HepG2 (cell line): ENCODE measurements around the gene TLDC2. TPM values are rescaled to one million over a fixed set of nuclear protein-coding genes. Genes with fewer than 3 reads are reported as not detected.

ENCODE experiments used
- CHD2 ChIP-seq: IDR thresholded peaks from 2 replicates; pipeline ENCODE4 v1.6.1; 2011; ENCODE audit warnings: low read depth, low read length, improper control_type of control experiment
- JUND ChIP-seq: sonication (generic); formaldehyde crosslinking; IDR thresholded peaks from 2 replicates; pipeline ENCODE4 v1.8.0; 2022; ENCODE audit warnings: mild to moderate bottlenecking, missing genetic modification reagents
- MTF1 ChIP-seq: sonication (generic); formaldehyde crosslinking; IDR thresholded peaks from 2 replicates; pipeline ENCODE4 v1.5.0; 2020; ENCODE audit warnings: missing genetic modification reagents
- NBN ChIP-seq: fragments of 450-650 bp; conservative IDR thresholded peaks from 2 replicates; pipeline ENCODE4 v1.6.1; 2017
- NPAS2 ChIP-seq: sonication (generic); formaldehyde crosslinking; IDR thresholded peaks from 2 replicates; pipeline ENCODE4 v1.8.0; 2022; ENCODE audit warnings: mild to moderate bottlenecking, missing genetic modification reagents, borderline replicate concordance
- TFE3 ChIP-seq: IDR thresholded peaks from 2 replicates; pipeline ENCODE4 v1.6.1; 2016
- TSC22D2 ChIP-seq: sonication (generic); formaldehyde crosslinking; IDR thresholded peaks from 2 replicates; pipeline ENCODE4 v1.5.1; 2020; ENCODE audit warnings: missing genetic modification reagents, mild to moderate bottlenecking, borderline replicate concordance
- ZFP36 ChIP-seq: fragments of 150-350 bp; IDR thresholded peaks from 2 replicates; pipeline ENCODE4 v1.6.1; 2018; ENCODE audit warnings: borderline replicate concordance, low read length, low read depth; ENCODE audit not compliant: partially characterized antibody
- ZHX1 ChIP-seq: sonication (generic); formaldehyde crosslinking; IDR thresholded peaks from 2 replicates; pipeline ENCODE4 v1.8.1; 2022; ENCODE audit warnings: low read depth, mild to moderate bottlenecking, missing genetic modification reagents
- ZKSCAN5 ChIP-seq: sonication (generic); formaldehyde crosslinking; IDR thresholded peaks from 2 replicates; pipeline ENCODE4 v1.5.1; 2020; ENCODE audit warnings: mild to moderate bottlenecking, missing genetic modification reagents
- ZNF441 ChIP-seq: sonication (generic); formaldehyde crosslinking; IDR thresholded peaks from 2 replicates; pipeline ENCODE4 v1.7.0; 2021; ENCODE audit warnings: missing genetic modification reagents, borderline replicate concordance
- ZNF850 ChIP-seq: sonication (generic); formaldehyde crosslinking; conservative IDR thresholded peaks from 2 replicates; pipeline ENCODE4 v1.9.0; 2021; ENCODE audit warnings: mild to moderate bottlenecking, missing genetic modification reagents
- polyA plus RNA-seq, 8 experiments: library from polyadenylated mRNA; depleted of rRNA in 3 of 8; stranded (reverse) in 7 of 8; unstranded in 1 of 8; fragments of >200 nt; fragmentation: Illumina TruSeq in 4 of 8; extraction: Trizol in 4 of 8; gene quantifications; 2 replicates each; pipeline versions ENCODE4 v1.2.1 to v1.2.3, GENCODE V29; 2011 to 2016; ENCODE audit warnings: low read depth in 4 of 8, missing spikeins in 1 of 8, mixed read lengths in 1 of 8; ENCODE audit not compliant: insufficient read depth in 1 of 8
- total RNA-seq, 5 experiments: library from RNA; depleted of rRNA; stranded (reverse); fragments of >200 nt; fragmentation: Illumina TruSeq; extraction: Trizol; gene quantifications; 2 replicates each; pipeline ENCODE4 v1.2.3, GENCODE V29; 2016; ENCODE audit warnings: low read depth in 1 of 5
- TF ChIP-seq, protein P1 (sequence below): sonication (generic); formaldehyde crosslinking; IDR thresholded peaks from 2 replicates; pipeline ENCODE4 v1.4.0; 2020; ENCODE audit warnings: mild to moderate bottlenecking, missing genetic modification reagents, borderline replicate concordance
- TF ChIP-seq, protein P2 (sequence below): sonication (generic); formaldehyde crosslinking; IDR thresholded peaks from 2 replicates; pipeline ENCODE4 v1.5.1; 2020; ENCODE audit warnings: mild to moderate bottlenecking, missing genetic modification reagents, moderate library complexity
- TF ChIP-seq, protein P3 (sequence below): sonication (generic); formaldehyde crosslinking; IDR thresholded peaks from 2 replicates; pipeline ENCODE4 v1.4.0; 2020; ENCODE audit warnings: mild to moderate bottlenecking, missing genetic modification reagents

TLDC2 gene
- total and polyA plus RNA-seq, 2 of the 13 experiments (the other 11 are each of a cell fraction or from before 2014, with no cell fraction given), result 1.5 to 1.6 TPM

DNA sequence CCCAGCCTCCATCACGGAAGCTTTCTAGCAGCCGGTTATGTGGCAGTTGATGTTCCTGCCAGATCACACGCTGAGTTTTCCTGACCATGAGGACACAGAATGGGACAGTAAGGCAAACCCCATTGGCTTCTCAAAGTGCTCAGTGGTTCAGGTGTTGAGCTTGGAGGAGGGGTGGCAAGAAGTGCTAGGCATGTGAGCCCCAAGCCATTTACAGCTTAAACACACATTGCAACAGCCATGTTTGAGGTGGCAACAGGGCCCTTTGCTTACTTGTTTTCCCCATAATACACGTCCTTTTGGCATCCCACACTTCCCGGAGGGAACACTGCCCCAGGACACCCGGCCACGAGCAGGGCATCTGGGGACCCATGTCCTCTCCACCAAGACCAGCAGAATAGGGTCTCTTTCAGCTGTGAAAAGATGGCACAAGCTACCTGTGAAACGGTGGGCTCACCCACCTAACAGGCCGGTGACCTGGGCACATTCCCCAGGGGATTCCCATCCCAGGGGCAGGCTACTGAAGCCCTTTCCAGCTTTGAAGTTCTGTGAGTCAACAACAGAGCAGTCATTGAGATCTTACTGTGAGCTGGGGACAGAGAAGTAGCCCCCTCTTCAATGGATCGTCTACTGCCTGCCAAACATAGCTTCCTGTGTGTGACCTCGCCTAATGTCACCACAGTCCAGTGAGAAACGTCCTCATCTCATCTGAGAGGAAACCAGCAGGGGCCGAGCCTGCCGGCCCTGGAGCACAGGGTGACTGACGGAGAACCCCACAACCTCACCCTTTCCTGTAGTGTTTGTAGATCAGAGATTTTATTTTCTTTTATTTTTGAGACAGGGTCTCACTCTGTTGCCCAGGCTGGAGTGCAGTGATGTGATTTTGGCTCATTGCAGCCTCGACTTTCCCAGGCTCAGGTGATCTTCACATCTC, 4.0 kb upstream of the TLDC2 start (continued):
- peak; percentile 35; the same call in 1 of the 2 replicates for TF ChIP-seq ZNF441
- no peak for TF ChIP-seq MTF1
- no peak for TF ChIP-seq NBN
- TF ChIP-seq TSC22D2 (CRISPR knock-in tag), result 0 out of 2 replicates have a peak, but pooled peaks have one; percentile 18
- TF ChIP-seq CHD2, result no peak
- TF ChIP-seq TFE3 (CRISPR knock-in tag), result no peak
- TF ChIP-seq, protein P1, sequence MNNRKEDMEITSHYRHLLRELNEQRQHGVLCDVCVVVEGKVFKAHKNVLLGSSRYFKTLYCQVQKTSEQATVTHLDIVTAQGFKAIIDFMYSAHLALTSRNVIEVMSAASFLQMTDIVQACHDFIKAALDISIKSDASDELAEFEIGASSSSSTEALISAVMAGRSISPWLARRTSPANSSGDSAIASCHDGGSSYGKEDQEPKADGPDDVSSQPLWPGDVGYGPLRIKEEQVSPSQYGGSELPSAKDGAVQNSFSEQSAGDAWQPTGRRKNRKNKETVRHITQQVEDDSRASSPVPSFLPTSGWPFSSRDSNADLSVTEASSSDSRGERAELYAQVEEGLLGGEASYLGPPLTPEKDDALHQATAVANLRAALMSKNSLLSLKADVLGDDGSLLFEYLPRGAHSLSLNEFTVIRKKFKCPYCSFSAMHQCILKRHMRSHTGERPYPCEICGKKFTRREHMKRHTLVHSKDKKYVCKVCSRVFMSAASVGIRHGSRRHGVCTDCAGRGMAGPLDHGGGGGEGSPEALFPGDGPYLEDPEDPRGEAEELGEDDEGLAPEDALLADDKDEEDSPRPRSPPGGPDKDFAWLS (CRISPR knock-in tag), result 0 out of 2 replicates have a peak, but pooled peaks have one; percentile 60
- TF ChIP-seq, protein P2, sequence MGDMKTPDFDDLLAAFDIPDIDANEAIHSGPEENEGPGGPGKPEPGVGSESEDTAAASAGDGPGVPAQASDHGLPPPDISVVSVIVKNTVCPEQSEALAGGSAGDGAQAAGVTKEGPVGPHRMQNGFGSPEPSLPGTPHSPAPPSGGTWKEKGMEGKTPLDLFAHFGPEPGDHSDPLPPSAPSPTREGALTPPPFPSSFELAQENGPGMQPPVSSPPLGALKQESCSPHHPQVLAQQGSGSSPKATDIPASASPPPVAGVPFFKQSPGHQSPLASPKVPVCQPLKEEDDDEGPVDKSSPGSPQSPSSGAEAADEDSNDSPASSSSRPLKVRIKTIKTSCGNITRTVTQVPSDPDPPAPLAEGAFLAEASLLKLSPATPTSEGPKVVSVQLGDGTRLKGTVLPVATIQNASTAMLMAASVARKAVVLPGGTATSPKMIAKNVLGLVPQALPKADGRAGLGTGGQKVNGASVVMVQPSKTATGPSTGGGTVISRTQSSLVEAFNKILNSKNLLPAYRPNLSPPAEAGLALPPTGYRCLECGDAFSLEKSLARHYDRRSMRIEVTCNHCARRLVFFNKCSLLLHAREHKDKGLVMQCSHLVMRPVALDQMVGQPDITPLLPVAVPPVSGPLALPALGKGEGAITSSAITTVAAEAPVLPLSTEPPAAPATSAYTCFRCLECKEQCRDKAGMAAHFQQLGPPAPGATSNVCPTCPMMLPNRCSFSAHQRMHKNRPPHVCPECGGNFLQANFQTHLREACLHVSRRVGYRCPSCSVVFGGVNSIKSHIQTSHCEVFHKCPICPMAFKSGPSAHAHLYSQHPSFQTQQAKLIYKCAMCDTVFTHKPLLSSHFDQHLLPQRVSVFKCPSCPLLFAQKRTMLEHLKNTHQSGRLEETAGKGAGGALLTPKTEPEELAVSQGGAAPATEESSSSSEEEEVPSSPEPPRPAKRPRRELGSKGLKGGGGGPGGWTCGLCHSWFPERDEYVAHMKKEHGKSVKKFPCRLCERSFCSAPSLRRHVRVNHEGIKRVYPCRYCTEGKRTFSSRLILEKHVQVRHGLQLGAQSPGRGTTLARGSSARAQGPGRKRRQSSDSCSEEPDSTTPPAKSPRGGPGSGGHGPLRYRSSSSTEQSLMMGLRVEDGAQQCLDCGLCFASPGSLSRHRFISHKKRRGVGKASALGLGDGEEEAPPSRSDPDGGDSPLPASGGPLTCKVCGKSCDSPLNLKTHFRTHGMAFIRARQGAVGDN, result peak; percentile 82
- TF ChIP-seq, protein P3, sequence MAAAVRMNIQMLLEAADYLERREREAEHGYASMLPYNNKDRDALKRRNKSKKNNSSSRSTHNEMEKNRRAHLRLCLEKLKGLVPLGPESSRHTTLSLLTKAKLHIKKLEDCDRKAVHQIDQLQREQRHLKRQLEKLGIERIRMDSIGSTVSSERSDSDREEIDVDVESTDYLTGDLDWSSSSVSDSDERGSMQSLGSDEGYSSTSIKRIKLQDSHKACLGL (CRISPR knock-in tag), result no peak
- no peak for TF ChIP-seq ZNF850 (CRISPR knock-in tag)
- TF ChIP-seq NPAS2 (CRISPR knock-in tag), result no peak
- TF ChIP-seq ZFP36, result no peak
- TF ChIP-seq ZHX1, result peak; percentile 60; the same call in 1 of the 2 replicates
- no peak for TF ChIP-seq ZKSCAN5 (CRISPR knock-in tag)
- TF ChIP-seq JUND (CRISPR knock-in tag), result peak; percentile 9; the same call in 1 of the 2 replicates
